Mesenchymal stem cell (in vitro differentiated cells and primary cell): ENCODE measurements around the gene CACFD1.

Experiments used
- DNase-seq: peaks from one replicate; pipeline ENCODE4 v3.0.0-alpha.2; 2013
- H2AFZ ChIP-seq: one replicate; pipeline ENCODE4 v1.6.1; 2013; ENCODE audit warnings: low read depth, mild to moderate bottlenecking, control low read depth, inconsistent platforms, low read length, moderate library complexity
- H2AK5ac ChIP-seq: 2 replicates; pipeline ENCODE4 v1.6.1; 2013; ENCODE audit warnings: low read length, moderate library complexity, mild to moderate bottlenecking, inconsistent platforms; ENCODE audit not compliant: severe bottlenecking
- H2BK120ac ChIP-seq: one replicate; pipeline ENCODE4 v1.6.1; 2013; ENCODE audit warnings: low read depth, mild to moderate bottlenecking, inconsistent platforms, low read length, moderate library complexity
- H2BK12ac ChIP-seq, 2 experiments: one replicate each; pipeline ENCODE4 v1.6.1; 2013; ENCODE audit warnings: inconsistent platforms in 2 of 2, low read length in 2 of 2, mild to moderate bottlenecking in 2 of 2, moderate library complexity in 2 of 2, control low read depth in 1 of 2
- H2BK15ac ChIP-seq: one replicate; pipeline ENCODE4 v1.6.1; 2013; ENCODE audit warnings: mild to moderate bottlenecking, low read depth, inconsistent platforms; ENCODE audit not compliant: poor library complexity, severe bottlenecking
- H2BK5ac ChIP-seq: 2 replicates; pipeline ENCODE4 v1.6.1; 2013; ENCODE audit warnings: low read depth, mild to moderate bottlenecking, low read length, control low read depth, inconsistent platforms; ENCODE audit not compliant: poor library complexity, severe bottlenecking
- H3K14ac ChIP-seq, 2 experiments: one replicate each; pipeline ENCODE4 v1.6.1; 2013; ENCODE audit warnings: inconsistent platforms in 2 of 2, low read length in 2 of 2, control low read depth in 1 of 2, mild to moderate bottlenecking in 1 of 2, moderate library complexity in 1 of 2
- H3K18ac ChIP-seq, 2 experiments: one replicate each; pipeline ENCODE4 v1.6.1; 2013; ENCODE audit warnings: inconsistent platforms in 2 of 2, low read length in 2 of 2, control low read depth in 1 of 2, low read depth in 1 of 2, mild to moderate bottlenecking in 1 of 2
- H3K23ac ChIP-seq, 2 experiments: one replicate each; pipeline ENCODE4 v1.6.1; 2013; ENCODE audit warnings: inconsistent platforms in 2 of 2, low read length in 2 of 2, mild to moderate bottlenecking in 2 of 2, moderate library complexity in 2 of 2, control low read depth in 1 of 2
- H3K27ac ChIP-seq: 2 replicates; pipeline ENCODE4 v1.5.1; 2013; ENCODE audit warnings: mild to moderate bottlenecking, moderate library complexity, low read length, control low read depth, inconsistent platforms; ENCODE audit not compliant: poor library complexity, severe bottlenecking
- H3K27me3 ChIP-seq, 2 experiments: 2 replicates each; pipeline versions ENCODE4 v1.6.1 to v1.7.0; 2013; ENCODE audit warnings: low read length in 2 of 2, mild to moderate bottlenecking in 2 of 2, moderate library complexity in 2 of 2, control low read depth in 1 of 2, inconsistent platforms in 1 of 2; ENCODE audit not compliant: control insufficient read depth in 1 of 2, insufficient read depth in 1 of 2
- H3K36me3 ChIP-seq, 2 experiments: 2 replicates each; pipeline versions ENCODE4 v1.6.1 to v1.7.0; 2013; ENCODE audit warnings: low read length in 2 of 2, control low read depth in 1 of 2, inconsistent platforms in 1 of 2, low read depth in 1 of 2, mild to moderate bottlenecking in 1 of 2; ENCODE audit not compliant: insufficient read depth in 2 of 2, control insufficient read depth in 1 of 2
- H3K4ac ChIP-seq, 2 experiments: one replicate each; pipeline ENCODE4 v1.6.1; 2013; ENCODE audit warnings: inconsistent platforms in 2 of 2, low read length in 2 of 2, mild to moderate bottlenecking in 2 of 2, moderate library complexity in 2 of 2, control low read depth in 1 of 2, low read depth in 1 of 2
- H3K4me1 ChIP-seq: 2 replicates; pipeline ENCODE4 v1.6.1; 2013; ENCODE audit warnings: low read depth, low read length, control low read depth; ENCODE audit not compliant: control insufficient read depth, insufficient read depth
- H3K4me2 ChIP-seq: 2 replicates; pipeline ENCODE4 v1.6.1; 2013; ENCODE audit warnings: low read length, mild to moderate bottlenecking, inconsistent platforms; ENCODE audit not compliant: poor library complexity, severe bottlenecking
- H3K4me3 ChIP-seq, 2 experiments: 2 replicates each; pipeline versions ENCODE4 v1.5.1 to v1.7.0; 2013; ENCODE audit warnings: low read length in 2 of 2, mild to moderate bottlenecking in 2 of 2, control low read depth in 1 of 2, low read depth in 1 of 2; ENCODE audit not compliant: insufficient read depth in 1 of 2
- H3K79me1 ChIP-seq: replicated peaks from 2 replicates; pipeline ENCODE4 v1.6.1; 2013; ENCODE audit warnings: mild to moderate bottlenecking, control low read depth, low read length, inconsistent platforms; ENCODE audit not compliant: poor library complexity, severe bottlenecking
- H3K9ac ChIP-seq: 2 replicates; pipeline ENCODE4 v1.7.0; 2013; ENCODE audit warnings: mild to moderate bottlenecking, low read length, moderate library complexity
- H3K9me3 ChIP-seq: 2 replicates; pipeline ENCODE4 v1.7.0; 2013; ENCODE audit warnings: mild to moderate bottlenecking, low read length; ENCODE audit not compliant: control insufficient read depth
- H4K8ac ChIP-seq: one replicate; pipeline ENCODE4 v1.6.1; 2013; ENCODE audit warnings: inconsistent platforms, mild to moderate bottlenecking, low read length, moderate library complexity
- H4K91ac ChIP-seq: one replicate; pipeline ENCODE4 v1.6.1; 2013; ENCODE audit warnings: mild to moderate bottlenecking, low read length, inconsistent platforms
- WGBS: methylation state at CpG from one replicate; pipeline ENCODE4 v1.1.7; 2013; ENCODE audit warnings: mixed read lengths; 5-methylcytosine and 5-hydroxymethylcytosine counted together

The CACFD1 gene

GRCh38 chr9:133471551-133472276 lies 11.9 kb downstream of the CACFD1 start:
- Histone ChIP-seq H3K27ac (no peak overlapping the region), H4K8ac (no peak overlapping the region), H3K4me3 (no peak overlapping the region), H3K79me1 (peaks cover 19% of the 10 kb centered on the region), H3K23ac (no peak overlapping the region), H3K9me3 (no peaks in the 10 kb centered on the region), H3K18ac (no peak overlapping the region), H2BK12ac (no peak overlapping the region), H2AFZ (no peak overlapping the region), H3K27me3 (no peaks in the 10 kb centered on the region), H4K91ac (no peak overlapping the region), H2AK5ac (no peak overlapping the region), H3K4me2 (no peak overlapping the region), H3K9ac (no peak overlapping the region), H3K4me1 (peaks cover 10% of the 10 kb centered on the region), H2BK120ac (no peak overlapping the region), H3K4ac (no peak overlapping the region), H3K14ac (no peak overlapping the region), H2BK15ac (no peak overlapping the region), H3K36me3 (peaks cover 49 to 90% of the 10 kb centered on the region in 2 experiments), H2BK5ac (no peak overlapping the region)
- WGBS: 92% methylated on average over 27 of the region's 27 CpGs
- no peak for DNase-seq

DNA sequence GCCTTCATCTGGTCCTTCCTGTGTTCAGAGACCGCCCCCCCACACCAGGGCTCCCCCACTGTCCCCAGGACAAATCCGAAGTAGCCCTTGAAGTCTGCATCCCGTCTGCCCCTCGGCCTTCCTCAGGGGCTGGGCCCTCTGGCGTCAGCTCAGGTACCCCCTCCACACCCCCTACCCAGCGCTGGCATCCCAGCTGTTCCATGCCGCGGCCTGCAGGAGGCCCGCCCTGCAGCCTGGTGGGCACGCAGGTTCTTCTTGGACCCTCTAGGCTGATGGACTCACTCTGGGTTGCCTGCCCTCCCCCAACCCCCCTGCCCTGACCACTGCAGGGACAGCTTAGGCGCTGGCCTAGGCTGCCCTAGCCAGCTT lies 12.5 kb downstream of the CACFD1 start:
- H3K4ac ChIP-seq: no peak overlapping the region
- no peak overlapping the region for H2BK5ac ChIP-seq
- H3K9ac ChIP-seq: no peak overlapping the region
- peaks cover 15% of the 10 kb centered on the region for H3K4me1 ChIP-seq
- H4K91ac ChIP-seq: no peak overlapping the region
- no peak overlapping the region for H3K4me3 ChIP-seq
- H3K9me3 ChIP-seq: no peaks in the 10 kb centered on the region
- no peak overlapping the region for H3K18ac ChIP-seq
- H4K8ac ChIP-seq: no peak overlapping the region
- DNase-seq: no peak
- H3K4me2 ChIP-seq: no peak overlapping the region
- peaks cover 52 to 90% of the 10 kb centered on the region in 2 experiments for H3K36me3 ChIP-seq
- H2AK5ac ChIP-seq: no peak overlapping the region
- peaks cover 24% of the 10 kb centered on the region for H3K79me1 ChIP-seq
- no peak overlapping the region for H3K14ac ChIP-seq
- no peak overlapping the region for H2BK120ac ChIP-seq
- H2AFZ ChIP-seq: no peak overlapping the region
- 96% methylated on average over 11 of the region's 11 CpGs for WGBS
- no peak overlapping the region for H3K27ac ChIP-seq
- no peak overlapping the region for H2BK15ac ChIP-seq
- no peaks in the 10 kb centered on the region for H3K27me3 ChIP-seq
- no peak overlapping the region for H2BK12ac ChIP-seq
- no peak overlapping the region for H3K23ac ChIP-seq

DNA sequence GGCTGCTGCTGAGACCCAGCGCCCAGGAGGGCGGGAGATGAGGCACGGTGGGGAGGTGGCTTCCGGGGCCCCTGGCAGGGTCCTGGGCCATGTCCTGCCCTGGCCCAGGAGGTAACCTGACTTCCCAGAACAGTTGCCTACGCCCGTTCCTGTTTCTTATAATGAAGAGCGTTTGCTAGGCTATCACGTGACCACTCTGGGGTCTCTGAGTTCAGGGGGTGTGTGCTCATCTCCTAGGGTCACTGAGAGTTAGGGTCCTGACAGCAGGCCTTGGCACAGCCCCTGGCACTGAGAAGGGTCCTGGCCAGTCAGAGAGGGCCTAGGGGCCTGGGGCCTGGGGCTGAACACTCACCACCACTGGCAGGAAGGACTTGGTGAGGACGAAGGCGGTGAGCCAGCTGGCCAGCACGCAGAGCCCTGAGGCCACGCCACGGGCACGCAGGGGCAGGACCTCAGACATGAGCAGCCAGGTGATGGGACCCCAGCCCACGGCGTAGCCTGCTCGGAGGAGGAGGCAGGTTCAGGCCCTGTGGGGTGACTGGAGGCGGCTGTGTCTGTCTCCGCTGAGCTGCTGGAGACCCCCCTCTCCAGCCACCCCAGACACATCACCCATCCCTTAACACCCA lies 13.1 kb downstream of the CACFD1 start:
- Histone ChIP-seq H3K27ac (no peak overlapping the region), H3K4me2 (no peak overlapping the region), H3K4me3 (no peak overlapping the region), H2BK12ac (no peak overlapping the region), H3K18ac (no peak overlapping the region), H3K4me1 (peaks cover 19% of the 10 kb centered on the region), H3K9ac (no peak overlapping the region), H4K91ac (peak overlapping the region; percentile 67), H3K4ac (no peak overlapping the region), H3K36me3 (peaks cover 53 to 87% of the 10 kb centered on the region in 2 experiments), H2AK5ac (no peak overlapping the region), H2AFZ (no peak overlapping the region), H3K79me1 (peaks cover 28% of the 10 kb centered on the region), H2BK15ac (no peak overlapping the region), H3K27me3 (no peaks in the 10 kb centered on the region), H3K14ac (no peak overlapping the region), H3K23ac (no peak overlapping the region), H2BK5ac (no peak overlapping the region), H4K8ac (no peak overlapping the region), H2BK120ac (no peak overlapping the region), H3K9me3 (no peaks in the 10 kb centered on the region)
- 95% methylated on average over 19 of the region's 19 CpGs for WGBS
- DNase-seq: no peak

GRCh38 chr9:133473743-133474142 lies 14.0 kb downstream of the CACFD1 start:
- WGBS: 98% methylated on average over 20 of the region's 20 CpGs

More at GRCh38 chr9:133473743-133474142, 14.0 kb downstream of the CACFD1 start:
- no peak overlapping the region for H2BK12ac ChIP-seq
- DNase-seq: no peak
- peaks cover 27% of the 10 kb centered on the region for H3K4me1 ChIP-seq
- no peak overlapping the region for H3K27ac ChIP-seq
- peaks cover 53 to 78% of the 10 kb centered on the region in 2 experiments for H3K36me3 ChIP-seq
- no peak overlapping the region for H3K4me3 ChIP-seq
- no peak overlapping the region for H2AFZ ChIP-seq
- H3K9me3 ChIP-seq: no peaks in the 10 kb centered on the region
- H3K4ac ChIP-seq: no peak overlapping the region
- no peak overlapping the region for H2AK5ac ChIP-seq
- no peak overlapping the region for H3K14ac ChIP-seq
- H3K18ac ChIP-seq: no peak overlapping the region
- no peak overlapping the region for H3K9ac ChIP-seq
- peaks cover 31% of the 10 kb centered on the region for H3K79me1 ChIP-seq
- H4K8ac ChIP-seq: no peak overlapping the region
- no peak overlapping the region for H4K91ac ChIP-seq
- H2BK120ac ChIP-seq: no peak overlapping the region
- no peak overlapping the region for H3K4me2 ChIP-seq
- H3K23ac ChIP-seq: no peak overlapping the region
- H2BK5ac ChIP-seq: no peak overlapping the region
- no peak overlapping the region for H2BK15ac ChIP-seq
- no peaks in the 10 kb centered on the region for H3K27me3 ChIP-seq
